Glomerular visceral epithelial cell (primary cell): ENCODE results near the gene PRLH.
"Not testable (repeated sequence)": the region's sequence is repeated elsewhere in the genome, so short reads cannot be mapped to it uniquely, and the experiment has no call there.

Experiments
- DNase-seq: peaks from one replicate; pipeline ENCODE4 v3.0.0-alpha.2; 2016; ENCODE audit errors: extremely low spot score

Gene PRLH

GRCh38 chr2:237581751-237582746 is 15.7 kb downstream of the PRLH start:
- peak; percentile 51 for DNase-seq

- DNase-seq: no peak
Measured at GRCh38 chr2:237583385-237584295, 17.3 kb downstream of the PRLH start.

- DNase-seq: no peak
Measured at GRCh38 chr2:237585590-237586221, 19.3 kb downstream of the PRLH start.

GRCh38 chr2:237588044-237588696 is 21.8 kb downstream of the PRLH start:
- no peak for DNase-seq

- peak; percentile 51 for DNase-seq
Measured at GRCh38 chr2:237590272-237591140, 24.1 kb downstream of the PRLH start, which contains the start of gene RAB17. TSS of gene RAB17 (minus strand) at chr2:237590734. CDS start at chr2:237586154, 4,580 bp downstream.

- no peak for DNase-seq
Measured at GRCh38 chr2:237591141-237591881, 24.9 kb downstream of the PRLH start.

GRCh38 chr2:237592425-237592980 is 26.1 kb downstream of the PRLH start:
- DNase-seq: no peak

GRCh38 chr2:237593036-237593435 is 26.7 kb downstream of the PRLH start:
- no peak for DNase-seq

GRCh38 chr2:237593596-237594320 is 27.4 kb downstream of the PRLH start:
- no peak for DNase-seq

- DNase-seq: no peak
Measured at GRCh38 chr2:237594514-237594871, 28.1 kb downstream of the PRLH start.

- DNase-seq: not testable (repeated sequence)
Measured at GRCh38 chr2:237595829-237596519, 29.6 kb downstream of the PRLH start.

GRCh38 chr2:237596520-237597195 is 30.3 kb downstream of the PRLH start:
- no peak for DNase-seq

- DNase-seq: no peak
Measured at GRCh38 chr2:237597196-237598145, 31.1 kb downstream of the PRLH start.

- no peak for DNase-seq
Measured at GRCh38 chr2:237598468-237599208, 32.3 kb downstream of the PRLH start.

GRCh38 chr2:237599465-237600110 is 33.2 kb downstream of the PRLH start:
- DNase-seq: no peak
